ENCODE measurements around the gene NTM.

NTM gene

DNA sequence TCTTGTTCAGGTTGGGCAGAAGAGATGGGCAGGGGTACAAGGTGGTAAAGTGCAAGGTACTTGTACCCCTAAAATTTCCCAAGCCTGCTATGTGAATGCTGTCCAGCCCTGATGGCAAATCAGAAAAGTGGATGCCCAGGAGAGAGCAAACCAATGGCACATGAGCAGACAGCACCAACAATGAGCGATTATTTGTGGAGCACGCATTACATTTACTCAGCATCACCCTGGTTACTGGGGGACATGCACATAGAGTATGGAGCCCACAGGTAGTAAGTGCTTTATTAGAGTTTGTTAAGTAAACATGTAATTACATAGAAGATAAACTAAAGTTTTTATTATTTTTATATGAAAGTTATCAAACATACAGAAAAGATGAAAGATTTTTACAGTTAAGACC is 165.7 kb downstream of the NTM start:
- Mint-ChIP-seq H3K9me3 (no peaks in the 10 kb centered on the region), H3K4me3 (no peak overlapping the region), H3K27ac (no peak overlapping the region), H3K27me3 (no peaks in the 10 kb centered on the region), H3K36me3 (ENCODE audit: low read depth) (no peaks in the 10 kb centered on the region), H3K4me1 (ENCODE audit: low read depth) (no peaks in the 10 kb centered on the region)
- intact Hi-C loops (cut with micrococcal nuclease): no loop called here

DNA sequence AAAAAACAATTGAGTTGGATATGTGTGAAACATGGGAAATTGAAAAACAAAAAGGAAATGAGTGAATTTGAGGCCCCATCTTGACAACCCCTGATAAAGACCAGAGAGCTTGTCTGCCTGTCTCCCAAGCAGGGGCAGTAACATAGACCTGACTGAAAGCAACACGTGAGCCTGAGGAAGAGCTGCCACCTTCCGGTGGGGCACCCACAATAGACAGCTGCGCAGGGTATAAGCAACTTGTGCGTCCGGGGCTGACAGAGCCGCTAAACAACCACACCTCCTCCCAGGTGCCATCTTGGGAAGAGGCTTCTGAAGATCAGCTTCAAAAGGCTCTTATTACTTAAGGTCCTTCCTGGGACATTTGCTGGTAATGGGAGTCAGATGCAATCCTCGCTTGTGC is 166.8 kb downstream of the NTM start:
- H3K4me3 Mint-ChIP-seq: no peak overlapping the region
- intact Hi-C loops (cut with micrococcal nuclease): no loop called here
- H3K4me1 Mint-ChIP-seq (ENCODE audit: low read depth): no peaks in the 10 kb centered on the region
- no peaks in the 10 kb centered on the region for H3K27me3 Mint-ChIP-seq
- no peaks in the 10 kb centered on the region for H3K9me3 Mint-ChIP-seq
- H3K36me3 Mint-ChIP-seq (ENCODE audit: low read depth): no peaks in the 10 kb centered on the region
- H3K27ac Mint-ChIP-seq: no peak overlapping the region

- Mint-ChIP-seq H3K9me3 (no peaks in the 10 kb centered on the region), H3K27ac (no peak overlapping the region), H3K4me1 (ENCODE audit: low read depth) (no peaks in the 10 kb centered on the region), H3K4me3 (no peak overlapping the region), H3K27me3 (no peaks in the 10 kb centered on the region), H3K36me3 (ENCODE audit: low read depth) (no peaks in the 10 kb centered on the region)
- intact Hi-C loops (cut with micrococcal nuclease): no loop called here
These were observed 167.3 kb downstream of the NTM start for GRCh38 chr11:131537748-131538147.

DNA sequence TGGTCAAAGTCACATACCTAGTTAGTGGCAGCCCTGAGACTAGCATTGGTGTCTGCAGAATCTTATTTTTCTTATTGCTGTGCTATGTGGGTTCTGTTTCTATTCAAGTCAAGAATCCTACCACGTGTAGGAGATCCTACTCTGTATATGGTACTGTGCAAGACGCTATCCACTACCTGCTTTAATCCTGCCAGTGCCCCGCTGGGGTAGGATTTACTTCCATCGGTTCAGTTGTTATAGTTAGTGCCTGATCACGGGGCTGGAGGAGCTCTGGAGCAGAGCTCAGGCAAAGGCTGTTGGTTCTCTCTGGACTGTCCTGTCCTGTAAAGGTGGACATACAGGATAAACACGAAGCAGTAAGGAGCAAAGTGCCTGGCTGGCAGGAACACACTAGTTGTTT is 167.9 kb downstream of the NTM start:
- H3K4me1 Mint-ChIP-seq (ENCODE audit: low read depth): no peaks in the 10 kb centered on the region
- no peak overlapping the region for H3K4me3 Mint-ChIP-seq
- intact Hi-C loops (cut with micrococcal nuclease): no loop called here
- H3K27ac Mint-ChIP-seq: no peak overlapping the region
- no peaks in the 10 kb centered on the region for H3K9me3 Mint-ChIP-seq
- H3K27me3 Mint-ChIP-seq: no peaks in the 10 kb centered on the region
- H3K36me3 Mint-ChIP-seq (ENCODE audit: low read depth): no peaks in the 10 kb centered on the region

DNA sequence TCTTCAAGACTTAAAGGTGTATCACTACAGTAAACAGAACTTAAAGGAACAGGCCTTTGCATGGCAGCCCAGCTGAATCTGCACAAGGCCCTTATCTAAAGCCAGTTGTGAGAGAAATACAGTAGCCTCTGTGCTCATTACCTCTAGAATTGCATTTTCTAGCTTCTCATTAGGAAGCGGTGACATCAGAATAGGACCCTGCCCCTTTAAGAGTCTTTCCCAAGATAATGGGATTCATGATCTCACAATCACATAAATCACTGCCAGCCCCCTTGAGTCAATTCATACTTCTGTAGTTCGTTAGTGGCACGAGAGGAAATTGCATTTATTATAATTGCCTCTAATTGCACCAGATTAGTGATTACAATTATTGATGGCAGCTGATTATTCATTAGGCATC is 170.3 kb downstream of the NTM start:
- H3K36me3 Mint-ChIP-seq (ENCODE audit: low read depth): no peaks in the 10 kb centered on the region
- H3K4me1 Mint-ChIP-seq (ENCODE audit: low read depth): no peaks in the 10 kb centered on the region
- H3K27me3 Mint-ChIP-seq: no peaks in the 10 kb centered on the region
- H3K9me3 Mint-ChIP-seq: no peaks in the 10 kb centered on the region
- intact Hi-C loops (cut with micrococcal nuclease): no loop called here
- no peak overlapping the region for H3K27ac Mint-ChIP-seq
- no peak overlapping the region for H3K4me3 Mint-ChIP-seq

DNA sequence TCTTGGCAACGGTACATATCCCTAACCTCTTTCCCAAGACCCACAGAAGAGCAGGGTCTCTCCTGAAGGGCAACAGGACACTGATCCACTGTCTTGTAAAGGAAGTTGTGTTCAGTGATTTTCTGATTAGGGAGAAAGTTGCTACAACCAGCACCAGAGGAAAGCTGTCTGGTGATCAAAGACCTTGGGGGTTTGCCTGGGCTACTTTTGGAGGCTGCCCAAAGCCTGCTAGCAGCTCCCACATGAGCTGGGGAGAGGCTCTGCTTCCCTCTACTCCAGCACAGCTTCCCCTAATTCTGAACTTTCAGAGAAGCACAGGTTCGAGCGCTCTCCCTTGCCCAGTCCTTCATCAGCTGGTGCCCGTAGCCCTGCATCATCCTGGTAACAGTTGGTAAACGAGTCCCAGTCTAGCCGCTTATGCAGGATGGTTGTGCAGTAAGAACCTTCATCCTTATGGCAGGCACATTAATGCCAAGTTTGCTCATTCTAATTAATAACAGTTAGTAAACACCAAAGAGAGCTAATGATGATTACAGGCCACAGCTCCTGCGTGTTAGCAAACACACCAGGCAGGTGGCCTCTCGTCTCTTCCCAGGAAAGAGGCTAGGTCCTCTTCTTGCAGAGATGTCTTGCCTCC is 173.1 kb downstream of the NTM start:
- intact Hi-C loops (cut with micrococcal nuclease): no loop called here
- Mint-ChIP-seq H3K27me3 (no peaks in the 10 kb centered on the region), H3K4me1 (ENCODE audit: low read depth) (no peaks in the 10 kb centered on the region), H3K9me3 (no peaks in the 10 kb centered on the region), H3K36me3 (ENCODE audit: low read depth) (no peaks in the 10 kb centered on the region), H3K27ac (no peak overlapping the region), H3K4me3 (no peak overlapping the region)

GRCh38 chr11:131544591-131544990 is 174.2 kb downstream of the NTM start:
- Mint-ChIP-seq H3K9me3 (no peaks in the 10 kb centered on the region), H3K27ac (no peak overlapping the region), H3K4me3 (no peak overlapping the region), H3K4me1 (ENCODE audit: low read depth) (no peaks in the 10 kb centered on the region), H3K36me3 (ENCODE audit: low read depth) (no peaks in the 10 kb centered on the region), H3K27me3 (no peaks in the 10 kb centered on the region)
- intact Hi-C loops (cut with micrococcal nuclease): no loop called here

GRCh38 chr11:131546218-131546895 is 175.9 kb downstream of the NTM start:
- Mint-ChIP-seq H3K36me3 (ENCODE audit: low read depth) (no peaks in the 10 kb centered on the region), H3K27ac (no peak overlapping the region), H3K27me3 (no peaks in the 10 kb centered on the region), H3K4me3 (no peak overlapping the region), H3K4me1 (ENCODE audit: low read depth) (no peaks in the 10 kb centered on the region), H3K9me3 (no peaks in the 10 kb centered on the region)
- intact Hi-C loops (cut with micrococcal nuclease): no loop called here

GRCh38 chr11:131549099-131549498 is 178.7 kb downstream of the NTM start:
- Mint-ChIP-seq H3K9me3 (no peaks in the 10 kb centered on the region), H3K4me1 (ENCODE audit: low read depth) (no peaks in the 10 kb centered on the region), H3K27ac (no peak overlapping the region), H3K27me3 (no peaks in the 10 kb centered on the region), H3K36me3 (ENCODE audit: low read depth) (no peaks in the 10 kb centered on the region), H3K4me3 (no peak overlapping the region)
- intact Hi-C loops (cut with micrococcal nuclease): no loop called here

DNA sequence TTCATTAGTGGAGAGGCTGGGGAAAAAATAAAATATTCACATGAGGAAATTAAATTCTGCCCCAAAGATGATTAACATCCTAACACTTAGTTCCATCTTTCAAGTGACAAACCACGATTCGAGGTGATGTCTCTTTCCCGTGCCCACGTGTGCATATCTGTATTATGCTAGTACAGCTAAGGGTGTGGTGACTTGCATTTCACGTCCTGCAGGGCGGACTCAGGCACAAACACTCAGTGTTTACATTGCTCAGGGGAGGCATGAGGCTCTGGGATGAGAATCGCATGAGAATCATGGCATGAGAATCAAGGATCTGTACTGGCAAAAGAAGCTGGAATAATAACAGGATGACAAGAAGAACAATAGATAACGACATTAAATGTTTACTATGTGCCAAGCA is 179.4 kb downstream of the NTM start:
- H3K9me3 Mint-ChIP-seq: no peaks in the 10 kb centered on the region
- intact Hi-C loops (cut with micrococcal nuclease): no loop called here
- H3K4me3 Mint-ChIP-seq: no peak overlapping the region
- no peaks in the 10 kb centered on the region for H3K27me3 Mint-ChIP-seq
- no peaks in the 10 kb centered on the region for H3K36me3 Mint-ChIP-seq (ENCODE audit: low read depth)
- H3K4me1 Mint-ChIP-seq (ENCODE audit: low read depth): no peaks in the 10 kb centered on the region
- H3K27ac Mint-ChIP-seq: no peak overlapping the region

DNA sequence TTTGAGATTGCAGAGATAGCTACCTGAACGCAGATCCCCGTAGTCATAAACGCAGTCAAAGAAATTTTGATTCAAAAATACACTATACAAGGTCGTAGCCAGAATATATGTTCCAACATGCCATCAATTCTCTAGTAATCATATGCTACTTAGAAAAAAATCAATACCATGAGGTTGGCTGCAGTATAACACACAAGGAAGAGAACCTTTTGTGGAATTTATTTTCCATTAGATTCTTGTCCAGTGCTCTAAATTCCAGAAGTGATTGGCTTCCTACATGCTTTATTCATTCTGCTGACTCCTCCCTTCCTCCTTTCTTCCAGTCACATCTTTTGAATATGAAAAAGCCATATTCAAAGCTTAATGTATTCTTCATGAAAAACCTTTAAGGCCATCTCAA is 189.9 kb downstream of the NTM start:
- no peaks in the 10 kb centered on the region for H3K36me3 Mint-ChIP-seq (ENCODE audit: low read depth)
- H3K4me1 Mint-ChIP-seq (ENCODE audit: low read depth): no peaks in the 10 kb centered on the region
- H3K4me3 Mint-ChIP-seq: no peak overlapping the region
- no peak overlapping the region for H3K27ac Mint-ChIP-seq
- H3K9me3 Mint-ChIP-seq: no peaks in the 10 kb centered on the region
- H3K27me3 Mint-ChIP-seq: no peaks in the 10 kb centered on the region
- intact Hi-C loops (cut with micrococcal nuclease): no loop called here

DNA sequence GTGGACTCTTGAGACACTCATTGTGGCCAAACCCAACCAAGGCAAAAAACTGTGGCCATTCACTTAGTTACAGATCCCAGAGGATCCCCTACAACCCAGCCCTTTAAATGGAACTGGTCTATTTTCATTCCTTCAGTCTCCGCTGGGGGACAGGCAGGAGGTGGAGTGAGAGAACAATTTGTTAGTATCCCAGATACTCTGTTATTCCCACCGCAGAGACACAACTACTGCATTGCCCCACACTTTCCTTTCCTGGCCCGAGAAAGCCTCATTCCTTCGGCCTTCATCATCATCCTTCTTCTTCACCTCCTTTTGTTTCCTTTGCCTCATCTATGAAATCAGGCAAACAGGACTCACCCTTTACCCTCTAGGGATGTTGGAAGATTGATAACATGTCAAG is 191.1 kb downstream of the NTM start:
- H3K9me3 Mint-ChIP-seq: no peaks in the 10 kb centered on the region
- no peak overlapping the region for H3K27ac Mint-ChIP-seq
- no peaks in the 10 kb centered on the region for H3K27me3 Mint-ChIP-seq
- H3K36me3 Mint-ChIP-seq (ENCODE audit: low read depth): no peaks in the 10 kb centered on the region
- no peak overlapping the region for H3K4me3 Mint-ChIP-seq
- intact Hi-C loops (cut with micrococcal nuclease): no loop called here
- H3K4me1 Mint-ChIP-seq (ENCODE audit: low read depth): no peaks in the 10 kb centered on the region

- intact Hi-C loops (cut with micrococcal nuclease): no loop called here
- Mint-ChIP-seq H3K27ac (no peak overlapping the region), H3K4me1 (ENCODE audit: low read depth) (no peaks in the 10 kb centered on the region), H3K27me3 (no peaks in the 10 kb centered on the region), H3K4me3 (no peak overlapping the region), H3K36me3 (ENCODE audit: low read depth) (no peaks in the 10 kb centered on the region), H3K9me3 (no peaks in the 10 kb centered on the region)
These were observed 191.6 kb downstream of the NTM start for GRCh38 chr11:131561972-131562371.

DNA sequence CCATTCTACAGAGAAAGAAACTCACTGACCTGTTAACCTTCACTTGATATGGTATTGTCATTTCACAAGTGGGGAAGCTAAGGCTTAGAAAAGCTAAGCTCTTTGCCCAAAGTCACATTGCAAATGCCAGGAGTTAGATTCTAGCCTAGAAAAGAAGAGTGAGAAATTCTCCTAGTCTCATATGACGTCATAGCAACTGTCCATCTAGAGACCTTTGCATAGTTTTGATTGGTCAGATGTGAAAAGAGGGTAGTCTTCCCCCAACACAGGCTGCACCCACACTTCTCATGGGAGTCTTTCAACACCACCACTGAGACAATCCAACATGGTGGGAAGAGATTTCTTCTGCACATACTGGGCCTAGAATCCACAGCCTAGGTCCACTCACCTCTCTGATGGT is 197.9 kb downstream of the NTM start:
- Mint-ChIP-seq H3K36me3 (ENCODE audit: low read depth) (no peaks in the 10 kb centered on the region), H3K9me3 (no peaks in the 10 kb centered on the region), H3K27ac (no peak overlapping the region), H3K27me3 (no peaks in the 10 kb centered on the region), H3K4me3 (no peak overlapping the region), H3K4me1 (ENCODE audit: low read depth) (no peaks in the 10 kb centered on the region)
- intact Hi-C loops (cut with micrococcal nuclease): no loop called here

- intact Hi-C loops (cut with micrococcal nuclease): no loop called here
- Mint-ChIP-seq H3K36me3 (ENCODE audit: low read depth) (no peaks in the 10 kb centered on the region), H3K4me1 (ENCODE audit: low read depth) (no peaks in the 10 kb centered on the region), H3K27me3 (peaks cover 3% of the 10 kb centered on the region), H3K4me3 (no peak overlapping the region), H3K27ac (no peak overlapping the region), H3K9me3 (no peaks in the 10 kb centered on the region)
These were observed 201.2 kb downstream of the NTM start for GRCh38 chr11:131571571-131571970.
